H1 (cell line): ENCODE measurements around the gene ARL5A.

Experiments
- BACH1 ChIP-seq: IDR thresholded peaks from 2 replicates; pipeline ENCODE4 v1.6.1; 2012; ENCODE audit warnings: low read length, improper control_type of control experiment
- BRCA1 ChIP-seq: IDR thresholded peaks from 2 replicates; pipeline ENCODE4 v1.6.1; 2012; ENCODE audit warnings: low read depth, low read length, improper control_type of control experiment
- EP300 ChIP-seq, 2 experiments: IDR thresholded peaks; 1 replicate in 1 of 2; 2 replicates in 1 of 2; pipeline ENCODE4 v1.6.1; 2011 to 2012; ENCODE audit warnings: low read depth in 2 of 2, low read length in 2 of 2, mild to moderate bottlenecking in 2 of 2, borderline replicate concordance in 1 of 2, inconsistent platforms in 1 of 2, moderate library complexity in 1 of 2
- HDAC2 ChIP-seq, 2 experiments: fragments of 300-600 bp in 1 of 2; sonication (generic) in 1 of 2; IDR thresholded peaks; 2 replicates each; pipeline ENCODE4 v1.6.1; 2011 to 2012; ENCODE audit warnings: low read depth in 2 of 2, low read length in 2 of 2, mild to moderate bottlenecking in 2 of 2, moderate library complexity in 2 of 2, borderline replicate concordance in 1 of 2, inconsistent platforms in 1 of 2
- JUN ChIP-seq: IDR thresholded peaks from 2 replicates; pipeline ENCODE4 v1.6.1; 2011; ENCODE audit warnings: low read depth, mild to moderate bottlenecking, improper control_type of control experiment, low read length
- KDM1A ChIP-seq: fragments of 200-600, 300-600 bp; sonication (generic); IDR thresholded peaks from 2 replicates; pipeline ENCODE4 v1.7.1; 2016; ENCODE audit warnings: mild to moderate bottlenecking, low read length, borderline replicate concordance
- MAFK ChIP-seq: IDR thresholded peaks from 2 replicates; pipeline ENCODE4 v1.6.1; 2012; ENCODE audit warnings: low read depth, mild to moderate bottlenecking, improper control_type of control experiment, low read length
- POLR2A ChIP-seq, 2 experiments: IDR thresholded peaks; 1 replicate in 1 of 2; 2 replicates in 1 of 2; pipeline ENCODE4 v1.6.1; 2011; ENCODE audit warnings: low read depth in 2 of 2, low read length in 2 of 2, mild to moderate bottlenecking in 2 of 2; ENCODE audit errors: control extremely low read depth in 1 of 2
- RAD21 ChIP-seq, 2 experiments: IDR thresholded peaks in 1 of 2; conservative IDR thresholded peaks in 1 of 2; 2 replicates each; pipeline ENCODE4 v1.6.1; 2011; ENCODE audit warnings: low read depth in 2 of 2, low read length in 2 of 2, improper control_type of control experiment in 1 of 2, inconsistent platforms in 1 of 2, mild to moderate bottlenecking in 1 of 2, moderate library complexity in 1 of 2
- YY1 ChIP-seq: IDR thresholded peaks from 2 replicates; pipeline ENCODE4 v1.6.1; 2011; ENCODE audit warnings: low read depth, mild to moderate bottlenecking, low read length
- TF ChIP-seq, protein P1 (sequence below), 3 experiments: IDR thresholded peaks; 1 replicate in 2 of 3; 2 replicates in 1 of 3; pipeline versions ENCODE4 v1.5.1 to v1.6.1; 2011; ENCODE audit warnings: low read length in 3 of 3, mild to moderate bottlenecking in 3 of 3, inconsistent platforms in 2 of 3, low read depth in 1 of 3, moderate library complexity in 1 of 3; ENCODE audit not compliant: insufficient read depth in 1 of 3; ENCODE audit errors: control extremely low read depth in 1 of 3
- TF ChIP-seq, protein P2 (sequence below): IDR thresholded peaks from 2 replicates; pipeline ENCODE4 v1.6.1; 2012; ENCODE audit warnings: inconsistent platforms

GRCh38 chr2:151828890-151829324 lies 686 bp upstream of the ARL5A start:
- TF ChIP-seq, protein P1, sequence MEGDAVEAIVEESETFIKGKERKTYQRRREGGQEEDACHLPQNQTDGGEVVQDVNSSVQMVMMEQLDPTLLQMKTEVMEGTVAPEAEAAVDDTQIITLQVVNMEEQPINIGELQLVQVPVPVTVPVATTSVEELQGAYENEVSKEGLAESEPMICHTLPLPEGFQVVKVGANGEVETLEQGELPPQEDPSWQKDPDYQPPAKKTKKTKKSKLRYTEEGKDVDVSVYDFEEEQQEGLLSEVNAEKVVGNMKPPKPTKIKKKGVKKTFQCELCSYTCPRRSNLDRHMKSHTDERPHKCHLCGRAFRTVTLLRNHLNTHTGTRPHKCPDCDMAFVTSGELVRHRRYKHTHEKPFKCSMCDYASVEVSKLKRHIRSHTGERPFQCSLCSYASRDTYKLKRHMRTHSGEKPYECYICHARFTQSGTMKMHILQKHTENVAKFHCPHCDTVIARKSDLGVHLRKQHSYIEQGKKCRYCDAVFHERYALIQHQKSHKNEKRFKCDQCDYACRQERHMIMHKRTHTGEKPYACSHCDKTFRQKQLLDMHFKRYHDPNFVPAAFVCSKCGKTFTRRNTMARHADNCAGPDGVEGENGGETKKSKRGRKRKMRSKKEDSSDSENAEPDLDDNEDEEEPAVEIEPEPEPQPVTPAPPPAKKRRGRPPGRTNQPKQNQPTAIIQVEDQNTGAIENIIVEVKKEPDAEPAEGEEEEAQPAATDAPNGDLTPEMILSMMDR (IDR thresholded peaks at IDR 0.05; ENCODE audit: control extremely low read depth in 1 of 3, insufficient read depth in 1 of 3, low read depth in 1 of 3, low read length in 3 of 3), result no peak
- TF ChIP-seq RAD21 (IDR thresholded peaks at IDR 0.05 in 1 of 2, conservative IDR thresholded peaks at IDR 0.05 in 1 of 2; ENCODE audit: low read depth in 2 of 2, low read length in 2 of 2), result no peak
- TF ChIP-seq HDAC2 (IDR thresholded peaks at IDR 0.05; ENCODE audit: borderline replicate concordance in 1 of 2, low read depth in 2 of 2, low read length in 2 of 2), result no peak
- no peak for TF ChIP-seq YY1
- no peak for TF ChIP-seq JUN
- TF ChIP-seq BRCA1, result no peak
- TF ChIP-seq EP300 (IDR thresholded peaks at IDR 0.05; ENCODE audit: borderline replicate concordance in 1 of 2, low read depth in 2 of 2, low read length in 2 of 2), result no peak
- TF ChIP-seq, protein P2, sequence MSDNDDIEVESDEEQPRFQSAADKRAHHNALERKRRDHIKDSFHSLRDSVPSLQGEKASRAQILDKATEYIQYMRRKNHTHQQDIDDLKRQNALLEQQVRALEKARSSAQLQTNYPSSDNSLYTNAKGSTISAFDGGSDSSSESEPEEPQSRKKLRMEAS, result no peak
- no peak for TF ChIP-seq BACH1
- no peak for TF ChIP-seq KDM1A
- no peak for TF ChIP-seq POLR2A (IDR thresholded peaks at IDR 0.05; ENCODE audit: control extremely low read depth in 1 of 2, low read depth in 2 of 2, low read length in 2 of 2)
- TF ChIP-seq MAFK, result no peak
